Activated CD4-positive, alpha-beta T cell treated with anti-CD3 and anti-CD28 coated beads, Interleukin-2, Interleukin-4, amounts not matched to agents 100 ng/mL and 50 ng/mL, durations not matched to agents 16 hours and 8 hours (primary cell): Measurements from ENCODE around the gene RAPH1.

ENCODE experiments used
- DNase-seq: peaks from one replicate; pipeline ENCODE4 v3.0.0-alpha.2; 2020; ENCODE audit warnings: low spot score

RAPH1 gene

DNA sequence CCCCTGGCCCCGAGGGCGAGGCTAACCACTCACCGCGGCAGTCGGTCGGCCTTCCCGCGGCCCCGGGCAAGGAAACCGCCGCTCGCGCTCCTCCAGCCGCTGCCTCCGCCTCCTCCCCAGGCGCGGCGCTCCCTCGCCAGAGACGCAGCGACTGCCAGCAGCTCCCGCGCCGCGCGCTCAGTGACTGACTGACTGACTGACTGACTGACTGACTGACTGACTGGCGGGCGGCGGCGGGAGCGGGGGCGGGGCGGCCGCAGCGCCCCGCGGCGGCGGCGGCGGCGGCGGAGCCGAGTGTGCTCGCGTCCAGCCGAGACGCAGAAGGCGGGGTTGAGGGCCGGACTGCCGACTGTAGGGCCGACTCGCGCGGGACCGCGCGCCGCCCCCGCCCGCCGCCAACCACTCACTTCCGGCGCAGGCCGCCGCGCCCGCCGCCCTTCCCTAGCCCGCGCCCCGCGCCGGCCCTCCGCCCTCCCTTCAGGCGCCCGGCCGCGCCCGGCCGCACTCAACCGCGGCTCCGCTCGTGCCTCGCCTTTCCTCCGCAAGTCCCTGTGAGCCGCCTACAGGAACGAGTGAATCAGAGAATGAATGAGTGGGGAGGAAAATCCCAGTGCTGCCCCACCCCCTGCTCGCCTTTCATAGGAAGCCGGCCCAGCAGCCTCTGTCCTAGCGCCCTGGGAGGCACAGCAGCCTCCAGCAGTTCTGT is at the start of gene RAPH1:
TSS of gene RAPH1 (minus strand) at position 224 of the 706 bp plus-strand sequence. CDS start 39,948 bp downstream, outside the sequence.
- peak; percentile 70 for DNase-seq

- DNase-seq: peak; percentile 42
Measured at GRCh38 chr2:203584784-203585183, 49.7 kb upstream of the RAPH1 start.

DNA sequence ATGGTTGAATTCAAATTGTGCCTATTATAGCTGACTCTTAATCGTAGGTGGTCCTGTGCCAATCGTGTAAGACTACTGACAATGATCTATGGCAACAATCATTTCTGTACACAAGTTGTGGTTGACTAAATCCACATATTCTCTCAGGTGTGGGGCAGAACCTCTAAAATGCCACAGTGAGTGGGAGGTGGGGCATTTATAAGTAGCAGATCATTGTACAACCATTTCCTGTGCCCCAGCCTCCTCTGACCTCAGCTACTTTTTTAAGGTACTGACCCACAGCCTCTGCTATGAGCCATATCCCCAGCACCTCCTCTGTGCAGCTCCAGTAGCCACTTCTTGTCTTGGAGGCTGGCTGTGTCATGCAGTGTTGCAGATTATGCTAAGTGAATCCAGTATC is 48.6 kb upstream of the RAPH1 start:
- peak; percentile 84 for DNase-seq

GRCh38 chr2:203583084-203583695 is 48.1 kb upstream of the RAPH1 start:
- no peak for DNase-seq

- no peak for DNase-seq
Measured at GRCh38 chr2:203582468-203582867, 47.4 kb upstream of the RAPH1 start.

GRCh38 chr2:203580844-203581243 is 45.7 kb upstream of the RAPH1 start:
- DNase-seq: no peak

DNA sequence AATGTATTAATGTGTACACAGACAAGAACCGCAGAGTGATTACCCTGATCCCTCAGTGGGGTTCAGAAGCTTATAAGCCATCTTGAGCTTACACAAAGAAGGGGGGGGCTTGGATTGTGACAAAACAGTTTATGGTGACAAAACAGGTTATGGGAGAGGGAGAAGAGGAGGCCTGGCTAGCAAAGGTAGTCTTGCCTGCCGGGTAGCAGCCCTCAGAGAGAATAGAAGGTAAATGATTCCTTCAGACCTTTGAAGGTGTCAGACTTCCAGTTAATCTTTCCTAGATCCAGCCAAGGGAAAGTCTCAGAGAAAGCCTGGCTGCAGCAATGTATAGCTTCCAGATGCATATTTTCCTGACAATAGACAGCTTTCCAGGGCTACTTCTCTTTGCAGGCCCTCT is 44.6 kb upstream of the RAPH1 start:
- DNase-seq: no peak

- peak; percentile 96 for DNase-seq
Measured at GRCh38 chr2:203578759-203579643, 43.9 kb upstream of the RAPH1 start.

GRCh38 chr2:203574824-203575223 is 39.7 kb upstream of the RAPH1 start:
- no peak for DNase-seq

GRCh38 chr2:203572316-203572715 is 37.2 kb upstream of the RAPH1 start:
- no peak for DNase-seq

DNA sequence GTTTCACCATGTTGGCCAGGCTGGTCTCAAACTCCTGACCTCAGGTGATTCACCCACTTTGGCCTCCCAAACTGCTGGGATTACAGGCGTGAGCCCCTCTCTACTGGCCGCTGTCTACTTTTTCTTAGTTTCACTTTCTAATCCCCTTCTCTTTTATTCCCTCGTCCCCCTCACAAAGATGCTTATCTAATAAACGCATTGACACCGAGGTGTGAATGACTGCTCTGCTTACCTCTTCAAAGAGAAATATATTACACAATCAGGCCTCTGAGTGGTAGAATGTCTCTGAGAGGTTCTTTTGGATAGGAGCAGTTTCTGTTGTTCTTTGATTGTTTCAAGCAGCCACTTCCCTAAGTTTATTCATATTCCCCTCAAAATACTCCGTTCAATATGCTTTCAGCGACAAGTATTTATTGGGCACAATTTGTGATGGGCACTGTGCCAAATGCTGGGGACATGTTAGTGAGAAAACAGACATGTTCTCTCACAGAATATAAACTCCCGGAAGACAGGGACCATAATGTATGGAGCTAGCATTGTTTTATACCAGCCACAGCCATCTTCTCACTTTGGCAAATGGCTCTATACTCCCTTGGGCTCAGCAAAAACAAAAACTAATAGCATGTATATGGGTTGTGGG is 34.7 kb upstream of the RAPH1 start:
- no peak for DNase-seq

GRCh38 chr2:203567691-203568090 is 32.6 kb upstream of the RAPH1 start:
- DNase-seq: no peak

GRCh38 chr2:203566161-203566560 is 31.1 kb upstream of the RAPH1 start:
- no peak for DNase-seq

GRCh38 chr2:203565076-203565475 is 30.0 kb upstream of the RAPH1 start:
- DNase-seq: no peak

- DNase-seq: no peak
Measured at GRCh38 chr2:203562268-203562667, 27.2 kb upstream of the RAPH1 start.

DNA sequence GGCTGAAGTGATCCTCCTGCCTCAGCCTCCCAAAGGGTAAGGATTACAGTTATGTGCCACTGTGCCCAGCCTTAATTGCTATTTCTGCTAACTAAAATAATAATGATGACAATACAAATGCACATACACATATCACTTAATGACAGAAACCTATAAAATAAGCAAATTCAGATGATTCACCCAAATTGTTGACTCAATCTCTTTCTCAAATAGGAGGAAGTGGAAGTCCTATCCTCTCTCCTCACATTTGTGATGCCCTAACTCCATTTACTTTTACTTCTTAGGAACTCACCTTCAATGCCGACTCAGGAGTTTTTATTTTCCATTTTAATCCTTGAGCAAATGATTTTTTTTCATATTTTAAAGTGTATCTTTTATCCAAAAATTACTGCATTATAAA is 24.5 kb upstream of the RAPH1 start:
- DNase-seq: no peak

- DNase-seq: no peak
Measured at GRCh38 chr2:203553784-203554183, 18.7 kb upstream of the RAPH1 start.

GRCh38 chr2:203551778-203552177 is 16.7 kb upstream of the RAPH1 start:
- DNase-seq: no peak

DNA sequence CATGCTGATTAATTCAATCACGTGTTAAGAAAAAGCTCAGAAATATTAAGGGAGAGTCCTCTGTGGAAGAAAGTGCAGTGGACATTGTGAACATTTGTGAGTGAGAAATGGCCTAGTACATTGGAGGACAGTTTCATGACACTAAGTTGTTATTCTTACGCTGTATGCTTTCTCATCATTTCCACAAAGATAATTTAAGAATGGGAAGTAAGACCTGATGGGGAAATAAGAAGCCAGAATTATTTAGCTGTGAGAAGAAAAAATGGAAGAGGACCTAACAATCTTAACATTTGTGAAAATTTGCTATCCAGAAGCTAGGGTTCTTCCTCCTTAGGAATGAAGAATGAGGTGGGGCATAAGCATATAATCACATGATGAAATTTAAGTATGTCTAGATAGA is 15.2 kb upstream of the RAPH1 start:
- no peak for DNase-seq

- DNase-seq: no peak
Measured at GRCh38 chr2:203549406-203549805, 14.3 kb upstream of the RAPH1 start.

DNA sequence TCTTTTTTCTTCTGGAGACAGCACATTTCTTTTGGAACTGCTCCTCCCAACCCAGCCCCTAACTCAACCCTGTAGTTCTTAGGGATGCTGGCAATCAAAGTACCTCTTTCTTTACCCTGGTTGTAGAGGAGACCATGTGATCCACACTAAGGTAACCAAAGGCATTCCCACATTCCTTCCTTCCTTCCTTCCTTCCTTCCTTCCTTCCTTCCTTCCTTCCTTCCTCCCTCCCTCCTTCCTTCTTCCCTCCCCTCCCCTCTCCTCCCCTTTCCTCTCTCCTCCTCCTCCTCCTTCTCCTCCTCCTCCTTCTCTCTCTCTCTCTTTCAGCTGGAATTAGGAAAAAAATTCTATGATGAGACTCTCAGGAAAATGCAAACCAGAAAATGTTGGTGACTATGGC is 13.8 kb upstream of the RAPH1 start:
- DNase-seq: no peak

GRCh38 chr2:203547356-203547755 is 12.3 kb upstream of the RAPH1 start:
- DNase-seq: no peak
